Testis (tissue), 2 donors: ENCODE data around the gene FLACC1.

ENCODE experiments used
- POLR2A ChIP-seq: fragments of 450-650 bp; IDR thresholded peaks from one replicate; pipeline ENCODE4 v1.6.1; 2017; ENCODE audit warnings: antibody characterized with exemption, mild to moderate bottlenecking, moderate library complexity
- TF ChIP-seq, protein P1 (sequence below), 3 experiments: fragments of 450-650 bp in 2 of 3; fragments of 200-600 bp in 1 of 3; sonication (generic) in 1 of 3; IDR thresholded peaks; one replicate each; pipeline ENCODE4 v1.5.1; 2016 to 2019; ENCODE audit warnings: antibody characterized with exemption in 3 of 3, mild to moderate bottlenecking in 2 of 3, moderate library complexity in 1 of 3

DNA sequence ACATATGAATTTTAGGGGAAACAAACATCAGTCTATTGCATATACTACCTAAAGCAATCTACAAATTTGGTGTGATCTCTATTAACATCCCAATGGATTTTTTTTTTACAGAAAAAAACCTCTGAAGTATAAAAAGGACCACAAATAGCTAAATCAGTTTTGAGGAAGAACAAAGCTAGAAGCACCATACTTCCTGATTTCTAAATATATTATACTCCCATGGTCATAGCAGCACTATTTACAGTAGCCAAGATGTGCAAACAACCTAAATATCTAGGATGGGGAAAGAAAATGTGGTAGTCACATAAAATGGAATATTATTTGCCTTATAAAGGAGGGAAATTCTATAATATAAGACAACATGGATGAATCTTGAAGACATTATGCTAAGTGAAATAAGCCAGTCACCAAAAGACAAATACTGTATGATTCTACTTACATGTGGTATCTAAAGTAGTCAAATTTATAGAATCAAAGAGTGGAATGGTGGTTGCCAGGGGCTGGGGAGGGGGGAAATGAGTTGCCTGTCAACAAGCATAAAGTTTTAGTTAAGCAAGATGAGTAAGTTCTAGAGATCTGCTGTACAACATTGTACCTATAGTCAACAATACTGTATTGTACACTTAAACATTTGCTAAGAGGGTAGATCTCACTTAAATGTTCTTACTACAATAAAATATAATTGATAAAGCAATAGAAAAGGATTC lies 114.4 kb downstream of the FLACC1 start:
- TF ChIP-seq, protein P1, sequence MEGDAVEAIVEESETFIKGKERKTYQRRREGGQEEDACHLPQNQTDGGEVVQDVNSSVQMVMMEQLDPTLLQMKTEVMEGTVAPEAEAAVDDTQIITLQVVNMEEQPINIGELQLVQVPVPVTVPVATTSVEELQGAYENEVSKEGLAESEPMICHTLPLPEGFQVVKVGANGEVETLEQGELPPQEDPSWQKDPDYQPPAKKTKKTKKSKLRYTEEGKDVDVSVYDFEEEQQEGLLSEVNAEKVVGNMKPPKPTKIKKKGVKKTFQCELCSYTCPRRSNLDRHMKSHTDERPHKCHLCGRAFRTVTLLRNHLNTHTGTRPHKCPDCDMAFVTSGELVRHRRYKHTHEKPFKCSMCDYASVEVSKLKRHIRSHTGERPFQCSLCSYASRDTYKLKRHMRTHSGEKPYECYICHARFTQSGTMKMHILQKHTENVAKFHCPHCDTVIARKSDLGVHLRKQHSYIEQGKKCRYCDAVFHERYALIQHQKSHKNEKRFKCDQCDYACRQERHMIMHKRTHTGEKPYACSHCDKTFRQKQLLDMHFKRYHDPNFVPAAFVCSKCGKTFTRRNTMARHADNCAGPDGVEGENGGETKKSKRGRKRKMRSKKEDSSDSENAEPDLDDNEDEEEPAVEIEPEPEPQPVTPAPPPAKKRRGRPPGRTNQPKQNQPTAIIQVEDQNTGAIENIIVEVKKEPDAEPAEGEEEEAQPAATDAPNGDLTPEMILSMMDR (IDR thresholded peaks at IDR 0.05), result no peak
- no peak for TF ChIP-seq POLR2A
